DOHH2 (cell line): ENCODE results near the gene FLG2.

ENCODE experiments used
- H3F3A ChIP-seq: fragments of 200-600 bp; sonication (generic), shearing (Covaris generic); 2 replicates; pipeline ENCODE4 v1.6.0; 2016; ENCODE audit warnings: antibody characterized with exemption, mild to moderate bottlenecking; ENCODE audit not compliant: control insufficient read depth, insufficient read depth
- H3K27ac ChIP-seq: fragments of 200-600 bp; sonication (generic); 2 replicates; pipeline ENCODE4 v1.5.1; 2014; ENCODE audit warnings: low read depth, mild to moderate bottlenecking, low read length, moderate library complexity
- H3K27me3 ChIP-seq: fragments of 200-600 bp; sonication (generic); 2 replicates; pipeline ENCODE4 v1.6.1; 2014; ENCODE audit warnings: mild to moderate bottlenecking, low read length, mixed read lengths; ENCODE audit not compliant: control insufficient read depth
- H3K36me3 ChIP-seq: fragments of 200-600 bp; sonication (generic); 2 replicates; pipeline ENCODE4 v1.6.1; 2014; ENCODE audit warnings: mild to moderate bottlenecking, low read length, moderate library complexity, mixed read lengths; ENCODE audit not compliant: control insufficient read depth
- H3K4me1 ChIP-seq: fragments of 200-600 bp; sonication (generic); 2 replicates; pipeline ENCODE4 v1.6.1; 2014; ENCODE audit warnings: mild to moderate bottlenecking, low read length, mixed read lengths; ENCODE audit not compliant: control insufficient read depth
- H3K4me2 ChIP-seq: fragments of 200-600 bp; sonication (generic); 2 replicates; pipeline ENCODE4 v1.6.0; 2014; ENCODE audit warnings: mild to moderate bottlenecking, low read length, moderate library complexity
- H3K4me3 ChIP-seq: fragments of 200-600 bp; sonication (generic); 2 replicates; pipeline ENCODE4 v1.5.1; 2014; ENCODE audit warnings: mild to moderate bottlenecking, low read length, mixed read lengths
- H3K79me2 ChIP-seq: fragments of 200-600 bp; sonication (generic); 2 replicates; pipeline ENCODE4 v1.6.1; 2014; ENCODE audit warnings: mild to moderate bottlenecking, low read length, mixed read lengths; ENCODE audit not compliant: control insufficient read depth
- H3K9me2 ChIP-seq: fragments of 200-600 bp; sonication (generic); replicated peaks from 2 replicates; pipeline ENCODE4 v1.6.1; 2014; ENCODE audit warnings: mild to moderate bottlenecking, low read length, mixed read lengths; ENCODE audit not compliant: control insufficient read depth
- H3K9me3 ChIP-seq: fragments of 200-600 bp; sonication (generic); 2 replicates; pipeline ENCODE4 v1.6.1; 2014; ENCODE audit warnings: antibody characterized with exemption, low read length, mixed read lengths; ENCODE audit not compliant: control insufficient read depth, insufficient read depth
- H4K20me1 ChIP-seq: fragments of 200-600 bp; sonication (generic); 2 replicates; pipeline ENCODE4 v1.6.0; 2014; ENCODE audit warnings: low read depth, mild to moderate bottlenecking, antibody characterized with exemption, low read length, moderate library complexity; ENCODE audit not compliant: control insufficient read depth, insufficient read depth
- EZH2phosphoT487 ChIP-seq: fragments of 200-600 bp; sonication (generic); IDR thresholded peaks from 2 replicates; pipeline ENCODE4 v1.6.1; 2017; ENCODE audit warnings: borderline replicate concordance, mild to moderate bottlenecking, antibody characterized with exemption, low read length, moderate library complexity, mixed read lengths
- TF ChIP-seq, protein P1 (sequence below): fragments of 200-600 bp; sonication (generic); IDR thresholded peaks from one replicate; pipeline ENCODE4 v1.5.1; 2014; ENCODE audit warnings: antibody characterized with exemption, mild to moderate bottlenecking, low read depth, low read length; ENCODE audit not compliant: poor library complexity, severe bottlenecking

The FLG2 gene

GRCh38 chr1:152388889-152389288 is 29.1 kb upstream of the FLG2 start:
- TF ChIP-seq EZH2phosphoT487 = no peak
- TF ChIP-seq, protein P1, sequence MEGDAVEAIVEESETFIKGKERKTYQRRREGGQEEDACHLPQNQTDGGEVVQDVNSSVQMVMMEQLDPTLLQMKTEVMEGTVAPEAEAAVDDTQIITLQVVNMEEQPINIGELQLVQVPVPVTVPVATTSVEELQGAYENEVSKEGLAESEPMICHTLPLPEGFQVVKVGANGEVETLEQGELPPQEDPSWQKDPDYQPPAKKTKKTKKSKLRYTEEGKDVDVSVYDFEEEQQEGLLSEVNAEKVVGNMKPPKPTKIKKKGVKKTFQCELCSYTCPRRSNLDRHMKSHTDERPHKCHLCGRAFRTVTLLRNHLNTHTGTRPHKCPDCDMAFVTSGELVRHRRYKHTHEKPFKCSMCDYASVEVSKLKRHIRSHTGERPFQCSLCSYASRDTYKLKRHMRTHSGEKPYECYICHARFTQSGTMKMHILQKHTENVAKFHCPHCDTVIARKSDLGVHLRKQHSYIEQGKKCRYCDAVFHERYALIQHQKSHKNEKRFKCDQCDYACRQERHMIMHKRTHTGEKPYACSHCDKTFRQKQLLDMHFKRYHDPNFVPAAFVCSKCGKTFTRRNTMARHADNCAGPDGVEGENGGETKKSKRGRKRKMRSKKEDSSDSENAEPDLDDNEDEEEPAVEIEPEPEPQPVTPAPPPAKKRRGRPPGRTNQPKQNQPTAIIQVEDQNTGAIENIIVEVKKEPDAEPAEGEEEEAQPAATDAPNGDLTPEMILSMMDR = no peak
- Histone ChIP-seq H3K79me2 (no peaks in the 10 kb centered on the region), H3K36me3 (no peaks in the 10 kb centered on the region), H3K4me1 (no peaks in the 10 kb centered on the region), H3K9me2 (no peaks in the 10 kb centered on the region), H3K4me3 (no peak overlapping the region), H3K4me2 (no peak overlapping the region), H3K9me3 (no peaks in the 10 kb centered on the region), H3F3A (no peaks in the 10 kb centered on the region), H4K20me1 (no peaks in the 10 kb centered on the region), H3K27ac (no peak overlapping the region), H3K27me3 (no peaks in the 10 kb centered on the region)

DNA sequence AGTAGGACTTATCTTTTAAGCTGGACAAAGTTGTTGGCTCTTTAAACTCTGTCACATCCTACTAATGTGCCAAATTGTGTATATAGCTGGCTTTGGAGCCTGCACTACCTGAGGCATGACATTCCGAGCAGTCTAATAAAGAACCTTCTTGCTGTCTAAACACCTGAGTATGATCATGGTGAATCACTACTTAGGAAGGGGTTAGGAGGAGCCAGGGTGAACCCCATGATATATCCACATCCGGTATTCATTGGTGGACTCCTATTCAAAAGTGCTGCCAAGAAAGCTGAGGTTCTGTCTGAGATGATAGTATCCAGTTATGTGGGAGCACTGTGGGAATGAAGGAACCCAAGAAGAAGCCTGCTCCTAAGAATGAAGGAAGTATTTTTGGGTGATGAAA is 27.1 kb upstream of the FLG2 start:
- H3K36me3 ChIP-seq = no peaks in the 10 kb centered on the region
- no peaks in the 10 kb centered on the region for H4K20me1 ChIP-seq
- H3K9me2 ChIP-seq = no peaks in the 10 kb centered on the region
- no peak overlapping the region for H3K27ac ChIP-seq
- H3K79me2 ChIP-seq = no peaks in the 10 kb centered on the region
- H3K4me2 ChIP-seq = no peak overlapping the region
- H3K4me1 ChIP-seq = no peaks in the 10 kb centered on the region
- no peaks in the 10 kb centered on the region for H3F3A ChIP-seq
- H3K4me3 ChIP-seq = no peak overlapping the region
- H3K9me3 ChIP-seq = no peaks in the 10 kb centered on the region
- TF ChIP-seq EZH2phosphoT487 = no peak
- TF ChIP-seq, protein P1 = no peak
- no peaks in the 10 kb centered on the region for H3K27me3 ChIP-seq

GRCh38 chr1:152380932-152381331 is 21.1 kb upstream of the FLG2 start:
- no peaks in the 10 kb centered on the region for H3K27me3 ChIP-seq
- H4K20me1 ChIP-seq = no peaks in the 10 kb centered on the region
- no peaks in the 10 kb centered on the region for H3K36me3 ChIP-seq
- H3K79me2 ChIP-seq = no peaks in the 10 kb centered on the region
- H3K4me1 ChIP-seq = no peaks in the 10 kb centered on the region
- H3F3A ChIP-seq = no peaks in the 10 kb centered on the region
- TF ChIP-seq, protein P1 = no peak
- no peak for TF ChIP-seq EZH2phosphoT487
- no peak overlapping the region for H3K4me2 ChIP-seq
- H3K9me3 ChIP-seq = no peaks in the 10 kb centered on the region
- no peak overlapping the region for H3K4me3 ChIP-seq
- H3K27ac ChIP-seq = no peak overlapping the region
- no peaks in the 10 kb centered on the region for H3K9me2 ChIP-seq

- H3K79me2 ChIP-seq = no peaks in the 10 kb centered on the region
- no peaks in the 10 kb centered on the region for H3K9me3 ChIP-seq
- no peaks in the 10 kb centered on the region for H3K9me2 ChIP-seq
- H4K20me1 ChIP-seq = no peaks in the 10 kb centered on the region
- H3K27me3 ChIP-seq = no peaks in the 10 kb centered on the region
- H3K4me3 ChIP-seq = no peak overlapping the region
- H3K36me3 ChIP-seq = no peaks in the 10 kb centered on the region
- H3F3A ChIP-seq = no peaks in the 10 kb centered on the region
- no peaks in the 10 kb centered on the region for H3K4me1 ChIP-seq
- H3K27ac ChIP-seq = no peak overlapping the region
- no peak overlapping the region for H3K4me2 ChIP-seq
- TF ChIP-seq EZH2phosphoT487 = no peak
- TF ChIP-seq, protein P1 = no peak
Measured at GRCh38 chr1:152374451-152374850, 14.6 kb upstream of the FLG2 start.
